Psoas muscle (tissue), 8 donors: ENCODE results near the gene CDH4. TPM values are rescaled to one million over a fixed set of nuclear protein-coding genes. Genes with fewer than 3 reads are reported as not detected.
A peak's percentile ranks its signal among the peaks of the same experiment; 100 is the strongest.

Experiments used
- ATAC-seq, 4 donors: fragments of 200-7000 bp; cut with Tn5 transposase; one replicate each; pipeline ENCODE4 v1.9.1; 2020; ENCODE audit warnings: moderate library complexity in 3 of 4, mild to moderate bottlenecking in 2 of 4
- DNase-seq, 2 donors: peaks; one replicate each; pipeline ENCODE4 v3.0.0-alpha.2; 2020
- H3K27ac ChIP-seq: fragments of 200-600 bp; one replicate; pipeline ENCODE4 v1.8.0; 2022
- H3K27me3 ChIP-seq, 3 donors: fragments of 200-600 bp in 1 of 3; one replicate each; pipeline versions ENCODE4 v1.6.1 to v1.8.0; 2013 to 2022; ENCODE audit warnings: low read length in 2 of 3, mild to moderate bottlenecking in 2 of 3, moderate library complexity in 1 of 3; ENCODE audit not compliant: insufficient read depth in 3 of 3
- H3K36me3 ChIP-seq, 2 donors: fragments of 200-600 bp in 1 of 2; one replicate each; pipeline versions ENCODE4 v1.6.1 to v1.8.0; 2013 to 2022; ENCODE audit warnings: low read depth in 1 of 2, mild to moderate bottlenecking in 1 of 2, moderate library complexity in 1 of 2; ENCODE audit not compliant: insufficient read depth in 1 of 2
- H3K4me1 ChIP-seq: fragments of 200-600 bp; one replicate; pipeline ENCODE4 v1.8.0; 2022
- H3K4me3 ChIP-seq: fragments of 200-600 bp; one replicate; pipeline ENCODE4 v1.8.0; 2022; ENCODE audit warnings: mild to moderate bottlenecking
- H3K9me3 ChIP-seq: fragments of 200-600 bp; one replicate; pipeline ENCODE4 v1.8.0; 2022
- CTCF ChIP-seq: fragments of 200-600 bp; IDR thresholded peaks from one replicate; pipeline ENCODE4 v1.8.0; 2022; ENCODE audit warnings: antibody characterized with exemption
- WGBS, 3 donors: extraction: QIAGEN DNeasy Blood & Tissue Kit; methylation state at CpG; one replicate each; pipeline versions ENCODE4 v1.1.6 to v1.1.7; 2013; 5-methylcytosine and 5-hydroxymethylcytosine counted together
- intact Hi-C, 2 donors: fragments of 100-400 bp; cut with DNase I; formaldehyde crosslinking; loops; one replicate each; pipeline versions ENCODE4 v1.11.0 to v1.14.2; 2022
- polyA plus RNA-seq, 3 donors: library from polyadenylated mRNA; stranded (reverse); fragments of 200-250 nt; gene quantifications; one replicate each; pipeline ENCODE4 v1.2.3, GENCODE V29; 2013
- total RNA-seq, 4 donors: library from RNA; stranded (reverse); fragmentation: NEBNext Ultra II Directional in 2 of 4; extraction: Animal tissue kit (Norgen Biotek cat#: 25700) in 2 of 4; gene quantifications; one replicate each; pipeline versions ENCODE4 v1.2.1 to v1.2.4, GENCODE V29; 2021 to 2023
- donor health status: healthy with polysubstance abuse.
- donor health status: DM: no; HTN: no; CAD: no; lungs with moderate emphysema.
- donor health status: Bipolar disorder and iron deficiency.
- donor health status: healthy.
- donor health status: DM: yes; HTN: yes; CAD: no.
- donor health status: DM: no; HTN: no; CAD: no.
- donor health status: DM: no; HTN: no; CAD: no.
- donor health status: DM: yes; HTN: yes; CAD: no.

The CDH4 gene
- total and polyA plus RNA-seq, 7 donors = 0.26 to 1.0 (median 0.34) TPM

GRCh38 chr20:61800359-61801064 lies 548.5 kb downstream of the CDH4 start:
- H3K9me3 ChIP-seq = no peaks in the 10 kb centered on the region
- ATAC-seq (no peak), DNase-seq (peak in 1 of 2 donors; percentile 47)
- no peak for TF ChIP-seq CTCF
- no peaks in the 10 kb centered on the region for H3K36me3 ChIP-seq
- peaks cover 0 to 60% (median 17%) of the 10 kb centered on the region in 3 donors for H3K27me3 ChIP-seq
- H3K4me3 ChIP-seq = no peak overlapping the region
- H3K27ac ChIP-seq = no peak overlapping the region
- WGBS, 3 donors = 73 to 78% (median 77%) methylated on average over 12 to 13 of the region's 13 CpGs
- intact Hi-C loops = no loop called here
- H3K4me1 ChIP-seq = no peaks in the 10 kb centered on the region

- H3K27ac ChIP-seq = no peak overlapping the region
- no peak for ATAC-seq
- H3K27me3 ChIP-seq = peaks cover 0 to 56% (median 20%) of the 10 kb centered on the region in 3 donors
- DNase-seq = no peak
- H3K4me1 ChIP-seq = no peaks in the 10 kb centered on the region
- 85 to 92% (median 90%) methylated on average over 9 of the region's 9 CpGs for WGBS, 3 donors
- no peak overlapping the region for H3K4me3 ChIP-seq
- no peaks in the 10 kb centered on the region for H3K9me3 ChIP-seq
- intact Hi-C loops = no loop called here
- no peak for TF ChIP-seq CTCF
- no peaks in the 10 kb centered on the region for H3K36me3 ChIP-seq
Observed at GRCh38 chr20:61801065-61801360, 549.0 kb downstream of the CDH4 start.

- TF ChIP-seq CTCF = no peak
- no peak overlapping the region for H3K27ac ChIP-seq
- 73 to 77% (median 74%) methylated on average over 3 to 4 of the region's 4 CpGs for WGBS, 3 donors
- no peaks in the 10 kb centered on the region for H3K36me3 ChIP-seq
- ATAC-seq = no peak
- peaks cover 0 to 56% (median 21%) of the 10 kb centered on the region in 3 donors for H3K27me3 ChIP-seq
- peak in 1 of 2 donors; percentile 20 for DNase-seq
- intact Hi-C loops = no loop called here
- no peak overlapping the region for H3K4me3 ChIP-seq
- H3K9me3 ChIP-seq = no peaks in the 10 kb centered on the region
- no peaks in the 10 kb centered on the region for H3K4me1 ChIP-seq
Observed at GRCh38 chr20:61801428-61801827, 549.4 kb downstream of the CDH4 start.

- Histone ChIP-seq H3K9me3 (no peaks in the 10 kb centered on the region), H3K27me3 (peaks cover 0 to 56% (median 21%) of the 10 kb centered on the region in 3 donors), H3K27ac (no peak overlapping the region), H3K4me3 (no peak overlapping the region), H3K36me3 (no peaks in the 10 kb centered on the region), H3K4me1 (no peaks in the 10 kb centered on the region)
- no peak for ATAC-seq
- no peak for TF ChIP-seq CTCF
- WGBS, 3 donors = 68 to 78% (median 71%) methylated on average over 10 of the region's 10 CpGs
- no peak for DNase-seq
- intact Hi-C loops = no loop called here
Observed at GRCh38 chr20:61801857-61802442, 549.9 kb downstream of the CDH4 start.
